NCI-H2107 treated with DMSO at 0.1 percent for 48 hours (cell line): ENCODE results near the gene C1QL3.

Experiments used
- DNase-seq: peaks from one replicate; lab custom pipeline; 2025; ENCODE audit not compliant: unreplicated experiment; lab: John Stamatoyannopoulos, UW

Gene C1QL3

GRCh38 chr10:16493884-16494536 is 27.7 kb downstream of the C1QL3 start:
- DNase-seq = no peak

GRCh38 chr10:16491933-16492332 is 29.7 kb downstream of the C1QL3 start:
- DNase-seq = no peak

- no peak for DNase-seq
These were observed 31.2 kb downstream of the C1QL3 start for GRCh38 chr10:16490511-16490910.

- DNase-seq = no peak
These were observed 38.3 kb downstream of the C1QL3 start for GRCh38 chr10:16483241-16483917.

- DNase-seq = no peak
These were observed 40.5 kb downstream of the C1QL3 start for GRCh38 chr10:16481052-16481728.

- no peak for DNase-seq
These were observed 42.9 kb downstream of the C1QL3 start for GRCh38 chr10:16478801-16479200.

GRCh38 chr10:16477757-16478156 is 43.9 kb downstream of the C1QL3 start:
- no peak for DNase-seq

- DNase-seq = no peak
These were observed 48.9 kb downstream of the C1QL3 start for GRCh38 chr10:16472828-16473227.

- DNase-seq = no peak
These were observed 50.9 kb downstream of the C1QL3 start for GRCh38 chr10:16470747-16471146.

- DNase-seq = no peak
These were observed 55.7 kb downstream of the C1QL3 start for GRCh38 chr10:16466001-16466400.
